Activated T-cell treated with anti-CD3 and anti-CD28 coated beads for 1 hour (primary cell): Measurements from ENCODE around the gene PIGX.
"Not testable (repeated sequence)": the region's sequence is repeated elsewhere in the genome, so short reads cannot be mapped to it uniquely, and the experiment has no call there.

Source experiments
- DNase-seq: peaks from one replicate; pipeline ENCODE4 v3.0.0-alpha.2; 2020; ENCODE audit warnings: low read depth

The PIGX gene

DNA sequence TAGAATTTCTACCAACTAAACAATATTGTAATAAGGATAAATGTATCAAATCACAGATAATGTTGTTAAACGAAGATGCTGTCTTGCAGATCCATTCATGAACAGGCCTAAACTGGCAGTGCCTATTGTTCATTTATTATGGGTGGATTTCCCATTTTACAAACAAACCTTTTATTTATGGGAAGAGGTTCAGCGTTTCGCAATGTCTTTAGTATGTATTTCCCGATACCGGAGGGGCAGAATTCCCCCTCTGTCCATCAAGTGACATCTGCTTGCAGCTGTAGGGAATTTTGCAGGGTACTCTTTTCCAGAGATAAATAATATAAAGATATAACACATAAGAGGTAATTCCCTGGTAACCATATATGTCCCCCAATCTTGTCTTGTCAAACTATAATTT is 5.8 kb upstream of the PIGX start:
- DNase-seq = no peak

DNA sequence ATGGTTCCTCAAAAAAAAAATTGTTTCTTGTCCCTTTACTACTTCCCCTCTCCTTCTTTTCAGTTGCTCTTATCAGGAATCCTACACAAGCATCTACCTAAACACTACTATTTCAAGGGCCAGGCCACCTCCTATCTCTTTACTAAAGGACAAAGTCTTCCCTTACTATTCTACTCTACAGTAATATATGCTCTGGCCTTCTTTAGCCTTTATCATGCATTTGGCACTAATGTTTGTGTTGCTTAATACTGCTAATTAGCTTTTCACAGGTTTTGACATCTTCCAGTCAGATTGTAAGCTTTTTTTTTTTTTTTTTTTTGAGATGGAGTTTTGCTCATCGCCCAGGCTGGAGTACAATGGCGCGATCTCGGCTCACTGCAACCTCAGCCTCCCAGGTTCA is 5.4 kb upstream of the PIGX start:
- DNase-seq = no peak

DNA sequence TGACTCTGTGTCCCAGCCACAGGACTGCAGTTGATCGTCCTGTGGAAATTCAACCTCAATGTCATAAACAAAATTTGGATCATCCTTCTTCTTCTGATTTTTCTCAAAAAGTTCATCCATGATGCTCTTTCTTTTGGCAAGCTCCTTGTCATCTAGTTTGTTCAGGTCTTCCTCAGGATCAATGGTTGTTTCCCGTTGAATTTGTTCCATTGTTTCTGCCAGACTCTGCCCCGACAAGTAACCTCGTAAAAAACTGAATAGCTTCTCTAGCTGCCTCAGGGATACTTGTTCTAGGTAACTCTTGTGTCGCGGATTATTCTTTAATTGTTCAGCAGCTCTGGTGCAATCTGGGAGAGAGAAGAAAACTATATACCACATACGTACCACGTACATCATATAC is 4.6 kb upstream of the PIGX start:
- no peak for DNase-seq

DNA sequence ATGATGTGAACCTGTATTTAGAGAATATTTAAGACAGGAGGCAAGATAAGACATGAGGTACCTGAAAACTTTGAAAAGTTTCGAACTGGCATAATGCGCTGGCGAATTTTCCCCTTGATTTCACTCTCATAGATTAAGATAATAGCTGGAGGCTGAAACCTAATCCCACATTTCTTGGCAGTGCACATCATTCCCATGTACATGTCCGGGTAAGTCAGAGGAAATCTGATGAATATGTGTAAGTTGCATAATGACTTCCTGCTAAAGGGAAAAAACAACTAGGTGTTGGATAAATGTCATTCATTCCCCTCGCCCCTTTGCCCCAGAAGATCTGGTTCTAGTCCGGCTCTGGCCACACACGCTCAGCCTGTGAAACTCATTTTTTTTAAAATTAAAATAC is 3.7 kb upstream of the PIGX start:
- DNase-seq = no peak

DNA sequence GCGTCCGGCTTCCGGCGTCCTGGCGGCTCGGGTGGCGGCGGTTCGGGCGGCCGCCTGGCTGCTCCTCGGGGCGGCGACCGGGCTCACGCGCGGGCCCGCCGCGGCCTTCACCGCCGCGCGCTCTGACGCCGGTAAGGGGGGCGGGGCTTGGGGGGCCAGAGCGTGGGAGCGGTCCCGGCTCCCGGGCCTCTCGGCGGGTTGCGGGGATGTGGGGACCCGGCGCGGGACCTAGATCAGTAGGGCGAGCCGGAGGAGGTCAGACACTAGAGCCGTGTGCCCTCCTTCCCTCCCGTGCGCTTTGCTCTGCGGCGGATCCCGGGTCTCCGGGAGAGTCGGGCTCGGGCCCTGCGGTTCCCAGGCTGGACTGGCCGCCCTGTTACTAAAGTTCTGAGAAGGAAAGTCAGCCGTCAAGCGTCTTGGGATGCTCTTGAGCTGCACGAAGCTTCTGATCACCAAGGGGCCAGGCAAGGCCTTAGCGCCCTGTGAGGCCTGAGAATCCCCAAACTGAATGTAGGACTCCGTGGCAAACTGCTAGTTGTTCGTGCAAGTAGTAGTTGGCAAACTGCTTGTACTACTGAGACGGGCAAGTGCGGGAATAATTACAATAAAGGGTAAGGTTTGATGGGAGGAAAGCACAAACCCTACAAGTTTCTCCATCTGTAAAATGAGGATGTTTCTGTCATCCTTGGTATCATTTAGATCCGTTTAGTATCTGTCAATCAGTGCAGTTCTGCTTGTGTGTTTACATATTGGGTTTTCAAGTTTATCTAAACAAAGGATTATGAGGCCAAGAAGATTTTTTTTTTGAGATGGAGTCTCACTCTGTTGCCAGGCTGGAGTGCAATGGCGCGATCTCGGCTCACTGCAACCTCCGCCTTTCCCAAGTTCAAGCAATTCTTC is 587 bp downstream of the PIGX start:
- peak; percentile 64 for DNase-seq

DNA sequence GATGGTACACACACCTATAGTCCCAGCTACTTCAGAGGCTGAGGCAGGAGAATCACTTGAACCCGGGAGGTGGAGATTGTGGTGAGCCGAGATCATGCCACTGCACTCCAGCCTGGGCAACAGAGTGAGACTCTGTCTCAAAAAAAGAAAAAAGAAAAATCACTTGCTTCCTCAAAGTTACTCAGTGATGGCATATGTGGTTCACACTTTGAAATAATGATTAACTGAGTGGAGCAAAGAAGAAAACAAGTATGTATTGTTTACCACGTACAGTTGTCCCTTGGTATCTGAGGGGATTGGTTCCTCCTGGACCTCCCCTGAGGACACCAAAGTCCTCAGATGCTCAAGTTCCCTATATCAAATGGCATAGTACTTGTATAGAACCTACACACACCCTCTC is 5.0 kb downstream of the PIGX start:
- DNase-seq = not testable (repeated sequence)

DNA sequence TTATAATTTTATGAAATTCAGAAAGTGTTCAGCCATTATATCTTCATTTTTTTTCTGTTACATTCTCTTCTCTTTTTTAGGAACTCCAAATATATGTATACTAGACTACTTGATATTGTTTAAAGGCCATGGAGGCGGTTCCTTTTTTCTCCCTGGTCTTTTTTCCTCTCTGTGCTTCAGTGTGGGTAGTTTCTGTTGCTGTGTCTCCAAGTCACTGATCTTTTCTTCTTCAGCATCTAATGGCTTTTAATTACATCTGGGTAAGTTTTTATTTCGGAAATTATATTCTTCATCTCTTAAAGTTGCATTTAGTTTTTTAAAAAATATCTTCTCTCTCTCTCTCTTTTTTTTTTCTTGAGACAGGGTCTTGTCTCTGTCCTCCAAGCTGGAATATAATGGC is 8.9 kb downstream of the PIGX start:
- no peak for DNase-seq

GRCh38 chr3:196726788-196727675 is 14.9 kb downstream of the PIGX start:
- no peak for DNase-seq

GRCh38 chr3:196735751-196736150 is 23.6 kb downstream of the PIGX start:
- no peak for DNase-seq

DNA sequence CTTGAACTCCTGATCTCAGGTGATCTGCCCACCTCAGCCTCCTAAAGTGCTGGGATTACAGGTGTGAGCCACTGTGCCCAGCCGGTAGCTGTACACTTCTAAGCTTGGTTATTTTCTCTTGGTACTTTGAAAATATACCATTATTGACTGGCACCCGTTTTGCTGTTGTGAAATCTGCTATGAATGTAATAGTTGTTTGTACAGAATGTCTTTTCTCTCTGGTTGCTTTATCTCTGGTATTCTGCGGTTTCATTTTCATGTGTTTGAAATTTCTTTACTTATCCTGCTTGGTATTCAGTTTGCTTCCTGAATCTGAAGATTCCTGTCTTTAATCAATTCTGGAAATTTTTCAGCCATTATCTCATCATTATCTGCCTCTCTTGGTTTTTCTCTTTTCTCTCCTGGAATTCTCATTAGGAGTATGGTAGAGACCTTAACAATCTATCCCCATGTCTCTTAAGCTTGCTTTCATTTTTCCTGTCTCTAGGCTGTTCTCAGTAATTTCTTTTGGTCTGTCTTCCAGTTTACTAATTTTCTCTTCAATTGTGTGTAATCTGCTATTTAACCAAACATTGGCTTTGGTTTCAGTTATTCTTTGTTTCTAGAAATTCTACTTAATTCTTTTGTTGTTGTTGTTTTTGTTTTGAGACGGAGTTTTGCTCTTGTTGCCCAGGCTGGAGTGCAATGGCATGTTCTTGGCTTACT is 24.6 kb downstream of the PIGX start:
- DNase-seq = no peak

DNA sequence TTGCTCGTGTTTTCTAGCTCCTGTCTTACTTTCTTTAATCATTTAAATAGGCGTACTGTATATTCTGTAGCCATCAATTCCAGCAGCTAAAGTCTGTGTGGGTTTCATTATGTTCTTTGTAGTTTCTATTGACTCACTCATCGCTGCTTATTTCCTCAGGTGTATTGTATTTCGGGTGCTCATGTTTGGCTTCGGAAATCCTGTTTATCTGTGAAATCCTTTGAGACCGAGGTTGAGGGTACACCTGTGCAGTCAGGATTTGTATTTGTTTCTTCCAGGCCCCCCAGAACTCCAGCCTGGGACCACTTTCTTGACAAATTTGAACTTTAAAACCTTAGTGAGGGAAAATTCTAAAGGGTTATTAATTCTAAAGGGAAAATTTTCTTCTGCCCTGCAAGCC is 25.5 kb downstream of the PIGX start:
- DNase-seq = no peak

GRCh38 chr3:196739671-196740480 is 27.7 kb downstream of the PIGX start, which contains the start of gene PAK2:
TSS of gene PAK2 (plus strand) at chr3:196739857. CDS start at chr3:196782647, 42,790 bp downstream.
- peak; percentile 87 for DNase-seq

DNA sequence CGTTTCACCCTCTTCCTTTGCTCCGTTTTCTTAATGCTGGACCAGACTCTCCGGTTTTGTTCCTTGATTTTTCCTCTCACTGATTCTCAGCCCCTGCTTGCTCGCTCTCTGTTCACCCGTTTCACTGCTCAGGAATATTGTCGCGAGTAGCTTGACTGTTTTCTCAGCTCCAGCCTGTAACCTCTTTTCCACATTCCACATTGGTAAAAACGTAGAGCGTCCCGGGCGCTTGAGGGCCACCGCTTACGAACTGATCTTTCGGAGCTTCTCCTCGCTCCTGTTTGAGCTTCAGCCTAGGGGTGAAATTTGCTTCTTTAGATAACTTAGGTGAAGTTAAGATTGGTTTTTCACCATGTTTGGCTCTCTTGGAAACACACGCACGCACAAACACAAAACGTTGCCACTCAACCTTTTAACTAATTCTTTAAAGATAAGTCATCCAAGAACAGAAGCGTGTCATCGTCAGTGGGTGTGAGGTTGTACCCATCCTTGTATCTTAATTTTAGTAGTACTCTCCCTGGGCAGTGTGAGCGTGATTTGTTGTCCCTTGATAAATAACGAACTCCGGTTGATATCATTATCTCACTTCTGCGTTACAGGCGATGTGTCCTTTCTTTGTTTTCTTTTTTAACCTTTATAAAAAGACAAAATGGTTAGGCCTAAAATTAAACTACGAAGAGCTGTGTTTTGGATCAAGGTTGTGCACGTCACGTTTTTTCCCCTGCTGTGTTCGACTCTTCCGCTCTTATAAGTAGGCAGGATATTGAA is 28.5 kb downstream of the PIGX start:
- no peak for DNase-seq

GRCh38 chr3:196741249-196741889 is 29.2 kb downstream of the PIGX start:
- no peak for DNase-seq

DNA sequence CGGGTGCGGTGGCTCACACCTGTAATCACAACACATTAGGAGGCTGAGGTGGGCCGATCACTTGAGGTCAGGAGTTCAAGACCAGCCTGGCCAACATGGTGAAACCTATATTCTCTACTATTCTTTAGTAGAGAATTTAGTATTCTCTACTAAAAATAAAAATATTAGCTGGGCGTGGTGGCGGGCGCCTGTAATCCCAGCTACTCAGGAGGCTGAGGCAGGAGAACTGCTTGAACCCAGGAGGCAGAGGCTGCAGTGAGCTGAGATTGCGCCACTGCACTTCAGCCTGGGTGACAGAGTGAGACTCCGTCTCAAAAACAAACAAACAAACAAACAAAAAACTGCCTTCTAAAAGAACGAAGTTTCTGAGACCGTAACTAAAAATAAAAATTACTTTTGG is 31.4 kb downstream of the PIGX start:
- DNase-seq = not testable (repeated sequence)

DNA sequence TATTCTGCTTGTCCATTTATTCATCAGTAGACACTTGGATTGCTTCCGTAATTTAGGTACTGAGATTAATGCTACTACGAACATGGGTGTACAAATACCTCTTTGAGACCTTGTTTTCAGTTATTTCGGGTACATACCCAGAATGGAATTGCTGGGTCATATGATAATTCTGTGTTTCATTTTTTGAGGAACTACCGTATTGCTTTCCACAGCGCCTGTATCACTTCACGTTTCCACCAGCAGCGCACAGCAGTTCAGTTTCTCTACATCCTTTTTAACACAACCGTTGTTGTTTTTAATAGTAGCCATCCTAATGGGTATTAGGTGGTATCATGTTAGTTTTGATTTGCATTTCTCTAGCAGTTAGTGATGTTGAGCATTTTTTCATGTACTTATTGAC is 36.9 kb downstream of the PIGX start:
- no peak for DNase-seq

GRCh38 chr3:196753201-196753600 is 41.0 kb downstream of the PIGX start:
- no peak for DNase-seq

GRCh38 chr3:196754091-196754981 is 42.2 kb downstream of the PIGX start:
- DNase-seq = no peak

GRCh38 chr3:196756732-196757131 is 44.6 kb downstream of the PIGX start:
- DNase-seq = no peak
